GM21360 (cell line): Measurements from ENCODE around the gene IQSEC3.
"Not testable (repeated sequence)": the region's sequence is repeated elsewhere in the genome, so short reads cannot be mapped to it uniquely, and the experiment has no call there.

Source experiments
- ATAC-seq: cut with Tn5 transposase; IDR thresholded peaks from one replicate; pipeline ENCODE4 v1.9.1; 2021; ENCODE audit warnings: mild to moderate bottlenecking, moderate library complexity; ENCODE audit not compliant: unreplicated experiment

Gene IQSEC3

GRCh38 chr12:109872-110271 is 43.3 kb downstream of the IQSEC3 start:
- ATAC-seq: no peak

DNA sequence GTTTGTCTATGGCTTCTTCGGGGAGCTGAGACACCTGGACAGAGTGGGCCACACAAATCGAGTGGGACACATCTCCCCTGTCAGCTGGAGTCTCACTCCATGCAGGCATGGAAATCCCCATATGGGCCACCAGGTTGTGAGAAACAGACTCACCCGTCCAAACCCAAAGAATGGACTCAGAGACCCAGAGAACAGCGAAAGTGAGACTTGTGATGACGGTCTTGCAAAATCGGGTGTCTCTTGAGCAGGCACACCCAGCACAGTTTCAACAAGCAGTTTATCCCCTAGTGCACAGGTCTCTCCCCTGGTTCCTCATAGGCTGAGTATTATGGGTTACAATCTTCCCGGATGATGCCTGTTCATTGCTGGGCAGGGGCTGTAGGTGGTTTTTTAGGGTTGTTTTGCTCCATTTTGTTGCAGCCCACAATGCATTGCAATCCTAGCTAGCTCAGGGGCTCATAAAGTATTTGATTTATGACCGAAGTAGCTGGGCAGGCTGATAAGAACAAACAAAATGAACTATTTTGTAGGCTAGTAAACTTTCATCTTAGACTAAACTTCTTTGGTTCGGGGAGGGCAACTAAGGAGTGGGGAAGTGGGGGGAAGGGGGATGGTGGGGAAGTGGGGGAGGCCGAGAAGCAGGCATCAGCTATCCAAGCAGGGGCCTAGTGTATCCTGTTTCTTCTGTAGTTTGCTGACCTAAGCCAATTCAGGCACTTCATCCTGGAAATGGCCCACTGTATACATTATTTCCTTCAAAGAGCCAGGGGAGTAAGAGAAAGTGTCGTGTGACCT is 45.3 kb downstream of the IQSEC3 start:
- ATAC-seq: no peak

GRCh38 chr12:113347-113746 is 46.8 kb downstream of the IQSEC3 start:
- no peak for ATAC-seq

DNA sequence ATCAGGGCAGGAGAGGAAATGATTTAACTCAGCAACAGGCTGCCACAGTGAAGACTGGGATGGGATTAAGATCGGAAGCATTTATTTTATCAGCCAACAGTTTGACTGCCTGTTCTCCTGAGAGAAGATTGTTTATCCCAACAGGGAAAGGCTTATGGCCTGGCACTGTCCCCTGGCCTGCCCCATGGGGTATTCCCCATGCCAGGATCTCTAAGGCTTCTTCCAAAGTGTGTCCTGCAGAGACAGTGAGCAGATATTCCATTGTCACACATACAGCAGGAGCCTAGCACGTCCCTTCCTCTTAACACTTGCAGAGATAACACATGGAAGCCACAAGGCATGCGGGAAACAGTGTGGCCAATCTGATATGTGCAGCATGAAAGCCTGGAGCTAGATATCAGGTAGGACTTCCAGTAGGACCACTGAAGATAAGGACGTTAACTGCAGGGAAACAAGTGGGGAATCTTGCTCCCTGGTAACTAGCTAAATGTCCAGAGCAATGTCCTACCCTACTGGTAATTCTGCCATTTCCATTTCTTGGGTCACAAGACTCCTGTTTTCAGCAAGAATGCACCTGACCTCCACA is 48.2 kb downstream of the IQSEC3 start:
- ATAC-seq: no peak

- no peak for ATAC-seq
These were observed 49.0 kb downstream of the IQSEC3 start for GRCh38 chr12:115518-115917.

DNA sequence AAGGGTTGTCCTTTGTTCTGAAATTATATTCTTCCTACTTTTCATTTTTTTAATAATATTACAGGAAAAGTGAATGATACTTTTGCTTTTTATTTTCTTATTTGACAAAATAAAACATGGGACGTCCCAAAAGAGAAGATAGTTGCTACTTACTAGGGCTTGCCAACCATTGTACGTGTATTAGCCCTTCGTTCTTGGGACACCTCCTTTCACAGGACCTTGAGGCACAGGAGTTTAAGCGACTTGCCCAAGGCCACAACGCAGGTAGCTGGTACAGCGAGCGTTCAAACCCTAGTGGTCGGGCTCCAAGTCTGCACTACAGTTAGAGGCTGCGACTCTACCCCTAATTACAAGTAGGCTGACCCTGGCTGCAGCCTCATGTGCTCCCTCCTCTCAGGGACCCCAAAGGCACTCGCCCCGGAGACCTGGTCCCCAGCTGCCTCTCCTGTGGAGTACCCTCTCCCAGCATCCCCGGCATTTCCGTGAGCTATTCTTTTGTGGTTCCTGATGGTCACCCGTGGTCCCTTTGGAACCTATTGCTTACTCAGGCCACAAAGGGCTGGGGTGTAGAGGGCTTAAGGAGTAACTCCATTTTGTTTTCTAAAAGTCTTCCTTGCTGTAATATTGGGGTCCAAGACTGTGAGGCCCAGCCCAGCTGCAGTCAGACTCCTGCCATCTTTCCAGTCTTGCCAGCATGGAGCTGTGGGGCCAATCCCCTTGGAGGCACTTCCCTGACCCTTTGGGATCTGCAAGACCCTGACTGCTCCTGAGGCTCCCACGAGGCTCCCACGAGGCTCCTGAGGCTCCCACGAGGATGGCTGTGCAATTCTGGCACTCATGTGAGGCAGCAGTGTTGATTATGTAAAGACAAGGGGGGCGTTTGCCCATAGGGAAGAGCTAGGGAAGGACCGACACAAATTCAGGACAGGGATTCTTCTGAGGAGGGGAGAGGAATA is 49.7 kb downstream of the IQSEC3 start:
- no peak for ATAC-seq

DNA sequence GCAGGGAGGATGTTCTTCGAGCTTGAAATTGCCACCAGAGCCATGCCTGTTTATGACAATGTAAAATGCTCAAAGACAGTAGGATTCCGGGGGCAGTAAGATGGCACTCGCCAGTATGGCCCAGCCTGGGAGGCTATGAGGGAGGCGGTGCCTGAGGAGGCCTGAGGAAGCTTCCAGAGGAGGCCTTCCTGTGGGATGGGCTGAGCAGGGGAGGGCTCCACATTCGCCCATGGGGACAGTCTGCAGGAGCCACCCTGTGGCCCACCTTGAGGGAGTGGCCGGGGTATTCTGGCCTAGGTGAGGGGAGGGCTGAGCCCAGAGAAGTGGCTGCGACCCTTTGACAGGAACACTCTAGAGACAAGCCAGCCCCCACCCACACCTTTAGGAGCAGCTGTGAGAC is 50.7 kb downstream of the IQSEC3 start:
- ATAC-seq: no peak

GRCh38 chr12:117816-118345 is 51.3 kb downstream of the IQSEC3 start:
- no peak for ATAC-seq

DNA sequence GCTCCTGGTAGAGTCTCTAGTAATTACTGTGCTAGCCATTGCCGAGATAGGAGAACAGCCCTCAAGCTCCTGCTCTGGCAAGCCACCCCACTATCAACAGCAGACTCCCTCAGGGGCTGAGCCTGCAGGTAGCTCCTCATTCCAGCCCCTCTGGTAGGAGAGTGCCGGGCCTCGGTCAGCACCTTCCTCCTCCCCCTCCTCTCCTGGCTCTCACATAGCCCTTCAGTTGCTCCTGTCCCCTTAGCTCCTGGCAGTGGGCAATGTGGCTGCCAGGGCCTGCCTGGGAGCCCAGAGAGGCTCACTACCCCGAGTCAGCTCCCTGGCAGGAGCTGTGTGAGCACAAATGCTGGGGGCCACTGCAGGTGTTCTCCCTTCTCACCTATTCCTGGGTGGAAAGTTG is 52.0 kb downstream of the IQSEC3 start:
- ATAC-seq: no peak

DNA sequence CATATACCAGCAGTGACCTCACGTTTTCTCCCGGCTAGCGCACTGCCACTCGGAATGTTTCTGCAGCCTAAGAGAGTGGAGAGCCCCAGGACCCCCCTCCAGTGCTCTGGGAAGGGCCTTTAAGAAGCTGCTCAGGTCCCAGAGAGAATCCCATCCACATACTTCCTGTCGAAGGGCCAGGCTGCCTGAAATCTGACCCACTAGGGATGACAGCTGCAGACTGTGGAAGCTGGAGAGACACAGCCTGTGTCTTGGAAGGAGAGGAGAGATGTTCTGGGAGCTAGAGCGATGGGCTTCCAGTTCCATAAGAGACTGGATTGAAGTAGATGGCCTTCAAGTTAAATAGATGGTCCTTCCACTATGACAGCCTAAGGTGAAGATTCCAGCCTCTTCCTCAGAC is 54.4 kb downstream of the IQSEC3 start:
- no peak for ATAC-seq

- no peak for ATAC-seq
These were observed 55.1 kb downstream of the IQSEC3 start for GRCh38 chr12:121647-122046.

DNA sequence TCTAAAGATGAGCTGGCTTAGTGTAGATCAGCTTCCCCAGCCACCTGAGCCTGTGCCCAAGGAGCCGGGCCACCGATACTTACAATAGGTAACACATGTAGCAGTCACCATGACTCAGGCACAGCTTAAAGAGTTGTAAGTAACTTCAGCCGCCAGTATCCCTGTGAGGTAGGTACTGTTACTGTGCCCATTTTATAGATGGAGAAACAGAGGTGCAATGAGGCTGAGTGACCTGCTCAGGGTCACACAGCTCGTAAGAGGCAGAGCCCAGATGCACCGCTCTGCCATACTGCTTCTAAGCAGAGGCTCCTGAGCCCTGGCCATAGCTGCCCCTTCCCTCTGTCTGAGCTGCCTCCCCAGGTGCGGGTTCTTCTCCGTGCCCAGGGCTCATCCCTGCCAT is 58.5 kb downstream of the IQSEC3 start:
- no peak for ATAC-seq

- ATAC-seq: no peak
These were observed 59.0 kb downstream of the IQSEC3 start for GRCh38 chr12:125566-125965.

GRCh38 chr12:128079-128478 is 61.5 kb downstream of the IQSEC3 start:
- ATAC-seq: no peak

- ATAC-seq: no peak
These were observed 62.4 kb downstream of the IQSEC3 start for GRCh38 chr12:129001-129400.

GRCh38 chr12:130519-130918 is 64.0 kb downstream of the IQSEC3 start:
- no peak for ATAC-seq

GRCh38 chr12:131008-131407 is 64.4 kb downstream of the IQSEC3 start:
- ATAC-seq: no peak

GRCh38 chr12:131732-132495 is 65.3 kb downstream of the IQSEC3 start:
- ATAC-seq: no peak

GRCh38 chr12:133616-134232 is 67.2 kb downstream of the IQSEC3 start:
- ATAC-seq: not testable (repeated sequence)

GRCh38 chr12:135138-135537 is 68.6 kb downstream of the IQSEC3 start:
- no peak for ATAC-seq
